ENCODE measurements around the gene USH1G.

Gene USH1G

GRCh38 chr17:74878658-74879057 lies 44.4 kb downstream of the USH1G start:
- TF ChIP-seq CTCF (IDR thresholded peaks at IDR 0.05) (no peak), ZFX (IDR thresholded peaks at IDR 0.05; ENCODE audit: borderline replicate concordance) (no peak)
- no peak overlapping the region for H3K27ac ChIP-seq

GRCh38 chr17:74877592-74878548 lies 45.2 kb downstream of the USH1G start:
- no peak overlapping the region for H3K27ac ChIP-seq
- TF ChIP-seq ZFX (IDR thresholded peaks at IDR 0.05; ENCODE audit: borderline replicate concordance): no peak
- no peak for TF ChIP-seq CTCF (IDR thresholded peaks at IDR 0.05)

- TF ChIP-seq CTCF (IDR thresholded peaks at IDR 0.05) (no peak), ZFX (IDR thresholded peaks at IDR 0.05; ENCODE audit: borderline replicate concordance) (no peak)
- no peak overlapping the region for H3K27ac ChIP-seq
Observed at GRCh38 chr17:74875977-74876593, 47.0 kb downstream of the USH1G start.

GRCh38 chr17:74875155-74875976 lies 47.7 kb downstream of the USH1G start:
- TF ChIP-seq CTCF (IDR thresholded peaks at IDR 0.05) (no peak), ZFX (IDR thresholded peaks at IDR 0.05; ENCODE audit: borderline replicate concordance) (no peak)
- no peak overlapping the region for H3K27ac ChIP-seq

- H3K27ac ChIP-seq: peak overlapping the region; percentile 80
- TF ChIP-seq ZFX (IDR thresholded peaks at IDR 0.05; ENCODE audit: borderline replicate concordance): no peak
- no peak for TF ChIP-seq CTCF (IDR thresholded peaks at IDR 0.05)
Observed at GRCh38 chr17:74874615-74875037, 48.4 kb downstream of the USH1G start.

- no peak for TF ChIP-seq ZFX (IDR thresholded peaks at IDR 0.05; ENCODE audit: borderline replicate concordance)
- no peak for TF ChIP-seq CTCF (IDR thresholded peaks at IDR 0.05)
- peak overlapping the region; percentile 80 for H3K27ac ChIP-seq
Observed at GRCh38 chr17:74873874-74874614, 49.0 kb downstream of the USH1G start.
